ENCODE measurements around the gene SORCS2. TPM values are rescaled to one million over a fixed set of nuclear protein-coding genes. Genes with fewer than 3 reads are reported as not detected.

The SORCS2 gene
- total and polyA plus RNA-seq, 2 of the 8 experiments (the other 6 are each of a cell fraction or from before 2014, with no cell fraction given) = 0.36 to 1.8 TPM

- H2BK12ac ChIP-seq (ENCODE audit: low read depth, low read length) = no peak overlapping the region
- H3K27me3 ChIP-seq (replicated peaks in 1 of 4; ENCODE audit: control insufficient read depth in 3 of 4, extremely low read depth in 1 of 4, insufficient read depth in 3 of 4, low read length in 3 of 4) = no peaks in the 10 kb centered on the region
- no peak overlapping the region for H4K91ac ChIP-seq (replicated peaks; ENCODE audit: insufficient read length, low read length)
- no peaks in the 10 kb centered on the region for H3K79me2 ChIP-seq (ENCODE audit: control insufficient read depth in 1 of 2, insufficient read depth in 2 of 2, low read length in 2 of 2)
- FAIRE-seq = no peak
- WGBS, 2 experiments (ENCODE audit: extremely low coverage in 1 of 2, insufficient coverage in 1 of 2, insufficient read length in 1 of 2, insufficient replicate concordance in 2 of 2, low coverage in 1 of 2, low lambda C conversion rate in 2 of 2, missing lambda C conversion rate in 1 of 2) = 80% methylated on average over 3 of the region's 5 CpGs; no CpG with 5 or more reads in 1 of the 2 experiments
- no peak overlapping the region for H4K5ac ChIP-seq (ENCODE audit: insufficient read length, low read depth, low read length)
- POLR2A ChIA-PET (ENCODE audit: partially characterized antibody) = no interaction called here
- DNase-seq (ENCODE audit: low read depth in 1 of 2, low spot score in 2 of 2) = no peak
- no peak overlapping the region for H3K18ac ChIP-seq (ENCODE audit: extremely low read depth, low read length)
- no peaks in the 10 kb centered on the region for H3K36me3 ChIP-seq (ENCODE audit: control insufficient read depth in 2 of 4, insufficient read depth in 4 of 4, low read length in 3 of 4)
- no peak overlapping the region for H3K14ac ChIP-seq (ENCODE audit: insufficient read length)
- H2BK20ac ChIP-seq (ENCODE audit: low read length) = no peak overlapping the region
- H3K4me3 ChIP-seq (ENCODE audit: extremely low read depth in 1 of 4, insufficient read depth in 2 of 4, low read depth in 3 of 4, low read length in 4 of 4) = no peak overlapping the region
- no peak overlapping the region for H2AFZ ChIP-seq (ENCODE audit: low read length)
- no peak overlapping the region for H3K56ac ChIP-seq (replicated peaks; ENCODE audit: insufficient read length, low read depth, low read length)
- H3K79me1 ChIP-seq (ENCODE audit: low read depth, low read length) = no peaks in the 10 kb centered on the region
- no peaks in the 10 kb centered on the region for H4K20me1 ChIP-seq (replicated peaks in 1 of 2; ENCODE audit: control insufficient read depth in 1 of 2, insufficient read depth in 2 of 2, low read length in 2 of 2)
- H3K4me2 ChIP-seq (ENCODE audit: insufficient read depth in 1 of 2, low read depth in 2 of 2, low read length in 2 of 2) = no peak overlapping the region
- no peak overlapping the region for H3K4ac ChIP-seq (replicated peaks; ENCODE audit: insufficient read length, low read depth, low read length)
- no peak overlapping the region for H2AK5ac ChIP-seq (ENCODE audit: low read depth, low read length)
- H3K23me2 ChIP-seq (ENCODE audit: low read depth, low read length) = no peaks in the 10 kb centered on the region
- no peak overlapping the region for H3K9ac ChIP-seq (replicated peaks in 1 of 4; ENCODE audit: extremely low read depth in 1 of 4, low read depth in 3 of 4, low read length in 3 of 4)
- TF ChIP-seq HDAC2 (IDR thresholded peaks at IDR 0.05; ENCODE audit: borderline replicate concordance in 1 of 2, low read depth in 2 of 2, low read length in 2 of 2) (no peak), CBX8 (IDR thresholded peaks at IDR 0.05; ENCODE audit: borderline replicate concordance, low read depth, low read length) (no peak), CHD2 (IDR thresholded peaks at IDR 0.05; ENCODE audit: low read length) (no peak), GABPA (IDR thresholded peaks at IDR 0.05; ENCODE audit: borderline replicate concordance, insufficient read depth, low read length) (no peak), RNF2 (IDR thresholded peaks at IDR 0.05; ENCODE audit: borderline replicate concordance, low read depth, low read length, missing control alignments, poor library complexity, severe bottlenecking) (no peak)
- no peak overlapping the region for H2BK15ac ChIP-seq (ENCODE audit: low read length)
- CTCF ChIA-PET (ENCODE audit: partially characterized antibody) = interaction anchor here (1.0 to 4.6 kb wide), 5 partner anchors 10 to 138 kb away, joined by 3 to 31 read pairs (median 3); no protein-coding TSS in a partner anchor
- no peak overlapping the region for H2BK5ac ChIP-seq (ENCODE audit: low read depth, low read length)
- H3K27ac ChIP-seq (ENCODE audit: low read depth, low read length) = no peak overlapping the region
- no peak overlapping the region for H3K23ac ChIP-seq (ENCODE audit: insufficient read length)
- peaks cover 0 to 11% (median 7%) of the 10 kb centered on the region in 4 experiments; a peak in 5 of 7 replicates for H3K4me1 ChIP-seq (replicated peaks in 1 of 4; ENCODE audit: control insufficient read depth in 3 of 4, insufficient read depth in 4 of 4, low read length in 3 of 4)
- no peaks in the 10 kb centered on the region for H3K9me3 ChIP-seq (ENCODE audit: insufficient read depth in 2 of 2, low read depth in 1 of 2, low read length in 1 of 2)
- no peak overlapping the region for H2BK120ac ChIP-seq (replicated peaks; ENCODE audit: low read depth, low read length)
- no peak overlapping the region for H4K8ac ChIP-seq (ENCODE audit: extremely low read depth, insufficient read depth, low read length)
Measured at GRCh38 chr4:7323461-7323871, 131.1 kb downstream of the SORCS2 start.
